ENCODE data around the gene RGMA. TPM values are rescaled to one million over a fixed set of nuclear protein-coding genes. Genes with fewer than 3 reads are reported as not detected.

RGMA gene
- total RNA-seq, 4 donors from 2014 or later = 3.6 to 57.1 (median 25.1) TPM

GRCh38 chr15:93110502-93111040 is 21.6 kb upstream of the RGMA start:
- Histone ChIP-seq H3K4me1 (no peaks in the 10 kb centered on the region), H3K36me3 (no peaks in the 10 kb centered on the region), H3K9me3 (no peaks in the 10 kb centered on the region), H3K4me3 (no peak overlapping the region), H3K27me3 (no peaks in the 10 kb centered on the region), H3K27ac (no peak overlapping the region)
- no peak for TF ChIP-seq POLR2A (IDR thresholded peaks at IDR 0.05)
- TF ChIP-seq CTCF (IDR thresholded peaks at IDR 0.05) = no peak
- intact Hi-C loops (cut with DNase I; ENCODE audit: low total_unique reads) = no loop called here
- no peak for DNase-seq

GRCh38 chr15:93109336-93110102 is 20.5 kb upstream of the RGMA start:
- no peaks in the 10 kb centered on the region for H3K27me3 ChIP-seq
- DNase-seq = no peak
- H3K9me3 ChIP-seq = no peaks in the 10 kb centered on the region
- no peak overlapping the region for H3K27ac ChIP-seq
- H3K36me3 ChIP-seq = no peaks in the 10 kb centered on the region
- no peak overlapping the region for H3K4me3 ChIP-seq
- intact Hi-C loops (cut with DNase I; ENCODE audit: low total_unique reads) = no loop called here
- TF ChIP-seq POLR2A (IDR thresholded peaks at IDR 0.05) (no peak), CTCF (IDR thresholded peaks at IDR 0.05) (no peak)
- H3K4me1 ChIP-seq = no peaks in the 10 kb centered on the region

GRCh38 chr15:93107646-93108045 is 18.6 kb upstream of the RGMA start:
- no peak overlapping the region for H3K4me3 ChIP-seq

GRCh38 chr15:93105485-93105884 is 16.5 kb upstream of the RGMA start:
- Histone ChIP-seq H3K4me1 (no peaks in the 10 kb centered on the region), H3K4me3 (no peak overlapping the region), H3K27me3 (no peaks in the 10 kb centered on the region), H3K27ac (no peak overlapping the region), H3K36me3 (no peaks in the 10 kb centered on the region), H3K9me3 (no peaks in the 10 kb centered on the region)
- intact Hi-C loops (cut with DNase I; ENCODE audit: low total_unique reads) = no loop called here
- no peak for DNase-seq
- TF ChIP-seq POLR2A (IDR thresholded peaks at IDR 0.05) (no peak), CTCF (IDR thresholded peaks at IDR 0.05) (no peak)

More at GRCh38 chr15:93107646-93108045, 18.6 kb upstream of the RGMA start:
- no peak for DNase-seq
- no peak overlapping the region for H3K27ac ChIP-seq
- H3K27me3 ChIP-seq = no peaks in the 10 kb centered on the region
- intact Hi-C loops (cut with DNase I; ENCODE audit: low total_unique reads) = no loop called here
- H3K9me3 ChIP-seq = no peaks in the 10 kb centered on the region
- no peak for TF ChIP-seq CTCF (IDR thresholded peaks at IDR 0.05)
- TF ChIP-seq POLR2A (IDR thresholded peaks at IDR 0.05) = no peak
- H3K4me1 ChIP-seq = no peaks in the 10 kb centered on the region
- H3K36me3 ChIP-seq = no peaks in the 10 kb centered on the region

GRCh38 chr15:93103823-93104222 is 14.8 kb upstream of the RGMA start:
- no peak for DNase-seq
- H3K27ac ChIP-seq = no peak overlapping the region
- TF ChIP-seq CTCF (IDR thresholded peaks at IDR 0.05) = no peak
- no peak for TF ChIP-seq POLR2A (IDR thresholded peaks at IDR 0.05)
- intact Hi-C loops (cut with DNase I; ENCODE audit: low total_unique reads) = no loop called here
- no peak overlapping the region for H3K4me3 ChIP-seq
- no peaks in the 10 kb centered on the region for H3K36me3 ChIP-seq
- no peaks in the 10 kb centered on the region for H3K27me3 ChIP-seq
- no peaks in the 10 kb centered on the region for H3K9me3 ChIP-seq
- H3K4me1 ChIP-seq = no peaks in the 10 kb centered on the region
